ENCODE results near the gene SERF2. TPM values are rescaled to one million over a fixed set of nuclear protein-coding genes. Genes with fewer than 3 reads are reported as not detected.
A peak's percentile ranks its signal among the peaks of the same experiment; 100 is the strongest.
"Not testable (repeated sequence)": the region's sequence is repeated elsewhere in the genome, so short reads cannot be mapped to it uniquely, and the experiment has no call there.

The SERF2 gene
- total RNA-seq, 1 donor from 2014 or later: 656 TPM

GRCh38 chr15:43789409-43789808 lies 2.7 kb upstream of the SERF2 start:
- DNase-seq (ENCODE audit: low spot score): no peak
- intact Hi-C loops (cut with DNase I): no loop called here
- no peak for ATAC-seq

- ATAC-seq: peak; percentile 2
- no peak for DNase-seq (ENCODE audit: low spot score)
- intact Hi-C loops (cut with DNase I): no loop called here
Observed at GRCh38 chr15:43792761-43793476, 799 bp downstream of the SERF2 start.

GRCh38 chr15:43793647-43794046 lies 1.5 kb downstream of the SERF2 start:
- DNase-seq (ENCODE audit: low spot score) (no peak), ATAC-seq (no peak)
- intact Hi-C loops (cut with DNase I): no loop called here

DNA sequence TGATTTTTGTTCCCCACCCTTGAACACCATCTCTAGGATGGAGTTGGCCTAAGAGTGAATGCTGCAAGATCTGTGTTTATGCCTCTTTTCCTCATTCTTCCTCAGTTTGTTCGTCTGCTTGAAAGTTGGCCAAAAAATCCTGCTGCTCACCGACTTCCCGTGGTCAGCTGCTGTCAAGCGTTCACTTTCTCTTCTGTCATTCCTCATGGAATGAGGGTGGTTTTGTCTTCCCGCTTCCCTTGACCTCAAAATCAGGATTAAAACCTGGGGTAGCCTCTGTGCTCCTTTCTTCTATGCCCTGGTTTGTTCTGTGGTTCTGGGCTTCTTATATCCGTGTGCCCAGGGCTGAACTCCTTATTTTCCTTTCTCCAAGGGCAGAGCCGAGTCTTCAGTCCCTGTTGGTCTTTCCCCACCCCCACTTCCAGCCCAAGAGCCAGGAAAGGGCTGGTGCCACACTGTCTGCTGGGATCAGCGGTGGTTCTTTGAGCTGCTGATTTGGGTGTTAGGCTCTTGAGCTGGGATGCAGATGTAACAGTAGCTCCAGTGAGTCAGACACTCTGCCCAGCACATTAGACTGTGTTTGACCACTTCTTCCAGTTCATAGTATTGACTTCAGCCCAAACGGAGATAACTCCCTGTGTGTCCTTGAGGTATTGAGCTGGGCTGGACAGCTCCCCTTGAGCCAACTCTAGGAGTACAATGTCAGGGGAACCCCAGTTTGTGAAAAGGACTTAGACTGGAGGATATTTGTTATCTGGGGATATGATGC lies 2.3 kb downstream of the SERF2 start:
- intact Hi-C loops (cut with DNase I): no loop called here
- DNase-seq (ENCODE audit: low spot score) (no peak), ATAC-seq (no peak)

DNA sequence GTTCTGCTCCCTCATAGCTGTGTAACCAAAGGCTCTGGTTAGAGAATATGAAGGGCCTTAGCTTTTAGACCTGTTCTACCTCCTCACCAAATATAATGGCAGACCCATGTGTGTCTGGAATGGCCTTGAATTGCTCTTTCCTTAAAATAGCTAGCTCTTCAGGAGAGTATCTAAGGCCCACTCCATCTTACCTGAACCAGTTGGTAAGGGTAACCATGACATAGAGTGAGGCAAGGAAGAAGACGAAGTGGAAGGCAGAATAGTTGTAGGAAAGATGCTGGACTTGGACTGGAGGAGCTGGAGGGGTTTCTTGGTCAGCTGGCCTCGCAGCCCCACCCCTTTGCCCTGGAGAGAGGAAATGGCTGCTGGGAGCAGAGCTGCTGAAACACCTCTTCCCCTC lies 3.1 kb downstream of the SERF2 start:
- no peak for ATAC-seq
- no peak for DNase-seq (ENCODE audit: low spot score)
- intact Hi-C loops (cut with DNase I): no loop called here

- no peak for DNase-seq (ENCODE audit: low spot score)
- ATAC-seq: no peak
- intact Hi-C loops (cut with DNase I): no loop called here
Observed at GRCh38 chr15:43795997-43796396, 3.9 kb downstream of the SERF2 start.

DNA sequence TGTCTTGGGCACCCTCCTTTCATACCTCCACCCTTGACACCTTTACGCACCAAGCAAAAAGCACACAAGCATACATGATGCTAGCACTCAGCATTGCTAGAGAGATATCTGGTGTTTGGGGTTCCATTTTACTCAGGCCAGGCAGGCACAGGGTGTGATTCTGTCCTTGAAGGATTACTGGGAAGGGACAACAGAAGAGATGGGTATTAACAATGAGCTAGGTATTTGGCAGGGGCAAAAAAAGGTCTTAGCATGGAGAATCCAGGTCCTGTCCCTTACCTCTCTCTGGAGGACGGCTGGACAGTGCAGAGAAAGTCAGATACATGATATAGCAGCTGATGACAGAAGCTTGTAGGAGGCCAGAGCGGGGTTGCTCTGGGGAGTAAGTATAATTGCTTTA lies 4.4 kb downstream of the SERF2 start:
- ATAC-seq: no peak
- DNase-seq (ENCODE audit: low spot score): no peak
- intact Hi-C loops (cut with DNase I): no loop called here

- DNase-seq (ENCODE audit: low spot score) (no peak), ATAC-seq (no peak)
- intact Hi-C loops (cut with DNase I): no loop called here
Observed at GRCh38 chr15:43799209-43799944, 7.3 kb downstream of the SERF2 start.

- ATAC-seq: peak; percentile 18
- intact Hi-C loops (cut with DNase I): no loop called here
Observed at GRCh38 chr15:43799945-43800285, 7.8 kb downstream of the SERF2 start, which contains the start of gene SERINC4. SERINC4 (minus strand) TSS chr15:43800220; CDS start chr15:43799986, 234 bp downstream.

GRCh38 chr15:43800286-43801141 lies 8.4 kb downstream of the SERF2 start, which contains the start of gene HYPK:
HYPK (plus strand) TSS chr15:43800599; CDS start chr15:43800623, 24 bp downstream.
- peak; percentile 96 for DNase-seq (ENCODE audit: low spot score)
- peak; percentile 97 for ATAC-seq
- intact Hi-C loops (cut with DNase I): no loop called here

More at GRCh38 chr15:43799945-43800285, 7.8 kb downstream of the SERF2 start, which contains the start of gene SERINC4:
- no peak for DNase-seq (ENCODE audit: low spot score)

GRCh38 chr15:43802676-43803075 lies 10.6 kb downstream of the SERF2 start:
- DNase-seq (ENCODE audit: low spot score); ATAC-seq; intact Hi-C loops (cut with DNase I): not testable (repeated sequence)

GRCh38 chr15:43808435-43808950 lies 16.4 kb downstream of the SERF2 start:
- intact Hi-C loops (cut with DNase I): no loop called here
- no peak for DNase-seq (ENCODE audit: low spot score)
- no peak for ATAC-seq

DNA sequence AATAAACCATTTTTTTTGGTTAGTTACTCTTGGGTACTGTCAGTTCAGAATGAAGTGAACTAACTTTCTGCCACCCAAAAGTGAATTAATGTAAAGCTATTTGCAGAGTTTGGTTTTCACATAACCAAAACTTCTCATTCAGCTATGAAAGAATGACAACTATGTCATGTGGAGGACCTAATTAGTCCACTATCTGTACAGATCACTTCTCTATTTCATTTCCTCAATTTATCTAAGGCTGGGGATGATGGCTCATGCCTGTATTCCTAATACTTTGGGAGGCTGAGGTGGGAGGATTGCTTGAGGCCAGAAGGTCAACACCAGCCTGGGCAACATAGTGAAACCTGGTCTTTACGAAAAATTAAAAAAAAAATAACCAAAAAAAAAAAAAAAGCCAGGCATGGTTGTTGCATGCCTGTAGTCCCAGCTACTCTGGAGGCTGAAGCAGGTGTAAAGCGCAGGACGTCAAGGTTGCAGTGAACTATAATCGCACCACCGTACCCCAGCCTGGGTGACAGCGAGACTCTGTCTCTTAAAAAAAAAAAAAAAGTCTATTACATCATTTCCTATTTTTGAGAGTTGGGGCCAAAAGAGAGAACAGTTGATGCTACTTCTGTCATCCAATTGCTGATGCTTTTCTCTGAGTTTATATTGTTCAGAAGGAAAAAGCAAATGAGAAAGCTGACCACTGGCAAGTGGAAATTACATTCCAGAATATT lies 17.0 kb downstream of the SERF2 start:
- DNase-seq (ENCODE audit: low spot score) (no peak), ATAC-seq (no peak)
- intact Hi-C loops (cut with DNase I): no loop called here

- ATAC-seq; DNase-seq (ENCODE audit: low spot score); intact Hi-C loops (cut with DNase I): not testable (repeated sequence)
Observed at GRCh38 chr15:43815064-43815463, 22.9 kb downstream of the SERF2 start.

DNA sequence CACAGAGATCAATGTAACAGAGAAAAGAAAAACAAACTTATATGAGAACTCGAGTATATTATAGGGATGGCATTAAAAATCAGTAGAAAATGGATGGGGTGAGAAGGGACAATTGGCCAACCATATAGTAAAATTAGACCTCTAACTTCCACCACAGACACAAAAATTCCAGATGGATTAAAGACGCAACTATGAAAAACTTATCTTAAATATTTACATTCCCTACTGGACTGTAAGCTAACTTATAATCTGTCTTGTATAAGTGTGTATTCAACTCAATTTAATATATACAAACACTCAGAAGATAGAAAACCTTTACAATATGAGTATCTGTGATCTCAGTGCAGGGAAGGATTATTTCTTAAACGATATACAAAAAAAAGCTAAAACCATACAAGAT lies 29.4 kb downstream of the SERF2 start:
- ATAC-seq (no peak), DNase-seq (ENCODE audit: low spot score) (no peak)
- intact Hi-C loops (cut with DNase I): no loop called here

DNA sequence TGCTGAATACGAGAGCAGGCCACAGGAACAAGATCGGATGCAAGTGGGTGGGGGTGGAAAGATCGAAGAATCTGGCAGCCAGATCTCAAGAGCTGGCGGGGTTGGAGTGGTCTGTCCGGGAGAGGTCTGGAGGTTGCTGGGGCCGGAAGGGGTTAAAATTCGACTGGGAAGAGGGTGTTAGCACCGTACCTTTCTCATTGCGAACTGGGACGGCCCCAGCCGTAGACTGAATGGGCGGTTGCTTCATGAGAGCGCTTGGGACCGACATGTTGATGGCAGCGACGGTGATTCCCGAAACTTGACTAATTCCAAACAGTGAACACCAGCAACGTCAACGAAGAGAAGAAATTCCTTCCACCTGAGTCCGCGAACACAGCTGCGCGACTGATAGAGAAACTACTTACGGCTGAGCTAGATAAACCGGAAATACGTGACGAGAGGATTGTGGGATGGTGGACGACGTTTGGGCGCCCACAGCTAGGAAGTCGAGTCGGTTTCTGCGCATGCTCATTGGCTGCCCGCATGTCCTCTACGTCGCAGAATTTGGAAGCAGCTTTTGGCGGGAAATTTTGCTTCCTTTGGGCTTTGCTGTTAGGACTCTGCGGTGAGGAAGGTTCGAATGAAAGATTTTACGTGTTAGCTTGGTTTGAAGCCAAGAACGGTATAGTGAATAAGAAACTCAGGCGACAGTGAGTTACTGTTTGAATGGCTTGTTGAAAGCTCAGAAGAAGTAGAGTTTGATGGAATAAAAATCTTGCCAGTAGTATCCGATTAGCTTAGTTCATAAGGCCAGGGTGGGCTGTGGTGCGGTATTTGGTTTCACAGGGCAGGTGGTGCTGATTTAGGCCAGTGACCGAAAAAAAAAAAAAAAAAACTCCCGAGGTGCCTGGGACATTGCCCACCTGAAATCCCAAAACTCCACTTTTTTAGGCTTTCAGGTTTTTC lies 32.5 kb downstream of the SERF2 start, which contains the start of gene MFAP1:
MFAP1 (minus strand) TSS at position 389 of the 945 bp plus-strand sequence; CDS start at position 268, 121 bp downstream.
- intact Hi-C loops (cut with DNase I): no loop called here
- ATAC-seq (peak; percentile 97), DNase-seq (ENCODE audit: low spot score) (peak; percentile 96)

- DNase-seq (ENCODE audit: low spot score); ATAC-seq; intact Hi-C loops (cut with DNase I): not testable (repeated sequence)
Observed at GRCh38 chr15:43825305-43825704, 33.2 kb downstream of the SERF2 start.

Data from sciatic nerve (tissue), 2 donors.